GM21529 (cell line): Measurements from ENCODE around the gene FIG4.
"Not testable (repeated sequence)": the region's sequence is repeated elsewhere in the genome, so short reads cannot be mapped to it uniquely, and the experiment has no call there.

Experiments used
- ATAC-seq: cut with Tn5 transposase; IDR thresholded peaks from one replicate; pipeline ENCODE4 v1.9.1; 2021; ENCODE audit not compliant: unreplicated experiment

FIG4 gene

GRCh38 chr6:109793792-109794191 is 102.7 kb downstream of the FIG4 start:
- ATAC-seq, result no peak

- ATAC-seq, result peak; percentile 34
Measured at GRCh38 chr6:109794201-109794923, 103.3 kb downstream of the FIG4 start.

- no peak for ATAC-seq
Measured at GRCh38 chr6:109795994-109796555, 105.0 kb downstream of the FIG4 start.

- ATAC-seq, result no peak
Measured at GRCh38 chr6:109799129-109799528, 108.0 kb downstream of the FIG4 start.

GRCh38 chr6:109799664-109800063 is 108.6 kb downstream of the FIG4 start:
- ATAC-seq, result no peak

- ATAC-seq, result no peak
Measured at GRCh38 chr6:109800771-109801170, 109.7 kb downstream of the FIG4 start.

GRCh38 chr6:109801794-109802193 is 110.7 kb downstream of the FIG4 start:
- ATAC-seq, result no peak

GRCh38 chr6:109804020-109804419 is 112.9 kb downstream of the FIG4 start:
- no peak for ATAC-seq

- ATAC-seq, result no peak
Measured at GRCh38 chr6:109807881-109808280, 116.8 kb downstream of the FIG4 start.

- ATAC-seq, result no peak
Measured at GRCh38 chr6:109808837-109809236, 117.7 kb downstream of the FIG4 start.

- no peak for ATAC-seq
Measured at GRCh38 chr6:109815054-109815453, 124.0 kb downstream of the FIG4 start.

- no peak for ATAC-seq
Measured at GRCh38 chr6:109816452-109817374, 125.6 kb downstream of the FIG4 start.

- peak; percentile 86 for ATAC-seq
Measured at GRCh38 chr6:109820706-109821350, 129.7 kb downstream of the FIG4 start.

GRCh38 chr6:109821428-109821827 is 130.3 kb downstream of the FIG4 start:
- no peak for ATAC-seq

- no peak for ATAC-seq
Measured at GRCh38 chr6:109824105-109824504, 133.0 kb downstream of the FIG4 start.

GRCh38 chr6:109826551-109826950 is 135.5 kb downstream of the FIG4 start:
- ATAC-seq, result no peak

GRCh38 chr6:109831352-109831751 is 140.3 kb downstream of the FIG4 start:
- not testable (repeated sequence) for ATAC-seq

GRCh38 chr6:109834131-109834530 is 143.0 kb downstream of the FIG4 start:
- ATAC-seq, result no peak

- no peak for ATAC-seq
Measured at GRCh38 chr6:109834595-109835437, 143.7 kb downstream of the FIG4 start.

- no peak for ATAC-seq
Measured at GRCh38 chr6:109840034-109840433, 148.9 kb downstream of the FIG4 start.
